ENCODE data around the gene WHRN. TPM values are rescaled to one million over a fixed set of nuclear protein-coding genes. Genes with fewer than 3 reads are reported as not detected.

Gene WHRN
- total RNA-seq, 1 experiment from 2014 or later, result 19.8 TPM

DNA sequence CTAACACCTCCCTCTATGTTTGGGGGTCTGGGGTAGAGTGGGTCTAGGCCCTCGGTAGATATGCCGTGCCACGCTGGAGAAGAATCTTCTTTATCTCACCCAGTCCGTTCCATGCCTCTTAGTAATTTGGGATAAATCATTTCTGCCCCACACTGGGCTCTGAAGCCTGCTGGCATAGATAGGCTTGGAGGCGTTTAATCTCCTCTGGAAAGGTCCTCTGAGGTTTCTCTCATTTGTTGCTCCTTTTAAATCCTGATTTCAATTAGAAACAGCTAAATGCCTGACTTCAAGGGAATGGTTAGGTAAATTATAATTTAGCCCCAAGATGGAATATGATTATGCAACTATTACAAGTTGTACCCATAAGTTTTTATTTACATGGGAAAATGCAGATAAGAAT, 59.7 kb downstream of the WHRN start:
- DNase-seq, result no peak
- Histone ChIP-seq H3K27me3 (ENCODE audit: insufficient read depth, low read depth) (no peaks in the 10 kb centered on the region), H3F3A (ENCODE audit: insufficient read depth, low read depth) (no peaks in the 10 kb centered on the region), H3K36me3 (ENCODE audit: low read depth) (no peaks in the 10 kb centered on the region), H3K9me2 (ENCODE audit: insufficient read depth) (no peaks in the 10 kb centered on the region), H3K4me2 (no peak overlapping the region), H2AFZ (no peak overlapping the region), H3K9me3 (ENCODE audit: insufficient read depth, low read depth) (no peaks in the 10 kb centered on the region), H3K4me1 (replicated peaks; ENCODE audit: insufficient read depth) (0 out of 2 replicates have a peak, but pooled peaks cover 9% of the 10 kb centered on the region), H3K4me3 (no peak overlapping the region), H3K27ac (no peak overlapping the region), H3K79me2 (ENCODE audit: low read depth) (no peaks in the 10 kb centered on the region), H4K20me1 (ENCODE audit: insufficient read depth) (no peaks in the 10 kb centered on the region)
- CTCF ChIA-PET, result no interaction called here
- intact Hi-C loops (cut with micrococcal nuclease; ENCODE audit: unreplicated experiment), result loop anchor here (2.0 to 5.0 kb wide), 2 partner anchors 19 to 42 kb away; no protein-coding TSS in a partner anchor
- no TSS peak for BruUV-seq (replicated peaks)
- POLR2A ChIA-PET (ENCODE audit: unreplicated experiment), result no interaction called here
- TF ChIP-seq CTCF (conservative IDR thresholded peaks at IDR 0.05), result no peak
- no peak for TF ChIP-seq EZH2 (IDR thresholded peaks at IDR 0.05; ENCODE audit: low read depth)

- ChIA-PET POLR2A (ENCODE audit: unreplicated experiment) (no interaction called here), CTCF (no interaction called here)
- H3K9me2 ChIP-seq (ENCODE audit: insufficient read depth), result no peaks in the 10 kb centered on the region
- no peak overlapping the region for H3K4me2 ChIP-seq
- no peaks in the 10 kb centered on the region for H3K27me3 ChIP-seq (ENCODE audit: insufficient read depth, low read depth)
- no peaks in the 10 kb centered on the region for H3K36me3 ChIP-seq (ENCODE audit: low read depth)
- no peaks in the 10 kb centered on the region for H3F3A ChIP-seq (ENCODE audit: insufficient read depth, low read depth)
- no peaks in the 10 kb centered on the region for H3K9me3 ChIP-seq (ENCODE audit: insufficient read depth, low read depth)
- no peak overlapping the region for H3K27ac ChIP-seq
- BruUV-seq (replicated peaks), result no TSS peak
- TF ChIP-seq EZH2 (IDR thresholded peaks at IDR 0.05; ENCODE audit: low read depth), result no peak
- TF ChIP-seq CTCF (conservative IDR thresholded peaks at IDR 0.05), result no peak
- DNase-seq, result no peak
- no peak overlapping the region for H3K4me3 ChIP-seq
- intact Hi-C loops (cut with micrococcal nuclease; ENCODE audit: unreplicated experiment), result no loop called here
- H3K4me1 ChIP-seq (replicated peaks; ENCODE audit: insufficient read depth), result 0 out of 2 replicates have a peak, but pooled peaks cover 9% of the 10 kb centered on the region
- H2AFZ ChIP-seq, result no peak overlapping the region
- H4K20me1 ChIP-seq (ENCODE audit: insufficient read depth), result no peaks in the 10 kb centered on the region
- no peaks in the 10 kb centered on the region for H3K79me2 ChIP-seq (ENCODE audit: low read depth)
Measured at GRCh38 chr9:114442022-114442421, 63.3 kb downstream of the WHRN start.

DNA sequence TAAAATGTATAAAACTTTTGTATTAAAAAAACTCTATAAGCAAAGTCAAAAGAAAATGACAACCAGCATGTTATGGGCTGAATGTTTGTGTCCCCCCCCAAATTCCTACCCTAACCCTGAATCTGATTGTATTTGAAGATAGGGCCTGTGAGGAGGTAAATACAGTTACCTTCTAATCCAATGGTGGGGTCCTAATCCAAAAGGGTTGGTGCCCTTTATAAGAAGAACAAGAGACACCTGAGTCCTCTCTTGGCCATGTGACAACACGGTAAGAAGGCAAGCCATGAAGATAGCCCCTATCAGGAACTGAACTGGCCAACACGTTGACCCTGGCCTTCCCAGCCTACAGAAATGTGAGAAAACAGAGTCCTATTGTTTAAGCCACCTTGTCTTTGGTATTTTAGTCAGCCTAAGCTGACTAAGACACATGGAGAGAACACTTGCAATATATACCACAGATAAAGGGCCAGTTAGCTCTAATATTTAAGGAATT, 67.8 kb downstream of the WHRN start:
- H3K9me2 ChIP-seq (ENCODE audit: insufficient read depth), result no peaks in the 10 kb centered on the region
- ChIA-PET CTCF (interaction anchor here (3.4 kb wide), 1 partner anchor 217 kb away, joined by 22 read pairs; no protein-coding TSS in a partner anchor), POLR2A (ENCODE audit: unreplicated experiment) (no interaction called here)
- intact Hi-C loops (cut with micrococcal nuclease; ENCODE audit: unreplicated experiment), result no loop called here
- no peak overlapping the region for H3K27ac ChIP-seq
- no peak for TF ChIP-seq EZH2 (IDR thresholded peaks at IDR 0.05; ENCODE audit: low read depth)
- no peak for TF ChIP-seq CTCF (conservative IDR thresholded peaks at IDR 0.05)
- no peaks in the 10 kb centered on the region for H3K79me2 ChIP-seq (ENCODE audit: low read depth)
- H3K4me2 ChIP-seq, result no peak overlapping the region
- no peaks in the 10 kb centered on the region for H3K4me1 ChIP-seq (replicated peaks; ENCODE audit: insufficient read depth)
- H3K9me3 ChIP-seq (ENCODE audit: insufficient read depth, low read depth), result no peaks in the 10 kb centered on the region
- no peaks in the 10 kb centered on the region for H4K20me1 ChIP-seq (ENCODE audit: insufficient read depth)
- no peak overlapping the region for H3K4me3 ChIP-seq
- H3K36me3 ChIP-seq (ENCODE audit: low read depth), result no peaks in the 10 kb centered on the region
- H3K27me3 ChIP-seq (ENCODE audit: insufficient read depth, low read depth), result no peaks in the 10 kb centered on the region
- no peak overlapping the region for H2AFZ ChIP-seq
- H3F3A ChIP-seq (ENCODE audit: insufficient read depth, low read depth), result no peaks in the 10 kb centered on the region
- DNase-seq, result no peak
- no TSS peak for BruUV-seq (replicated peaks)

All from PC-9 (cell line).